ENCODE data around the gene CC2D1A.
A peak's percentile ranks its signal among the peaks of the same experiment; 100 is the strongest.

The CC2D1A gene

DNA sequence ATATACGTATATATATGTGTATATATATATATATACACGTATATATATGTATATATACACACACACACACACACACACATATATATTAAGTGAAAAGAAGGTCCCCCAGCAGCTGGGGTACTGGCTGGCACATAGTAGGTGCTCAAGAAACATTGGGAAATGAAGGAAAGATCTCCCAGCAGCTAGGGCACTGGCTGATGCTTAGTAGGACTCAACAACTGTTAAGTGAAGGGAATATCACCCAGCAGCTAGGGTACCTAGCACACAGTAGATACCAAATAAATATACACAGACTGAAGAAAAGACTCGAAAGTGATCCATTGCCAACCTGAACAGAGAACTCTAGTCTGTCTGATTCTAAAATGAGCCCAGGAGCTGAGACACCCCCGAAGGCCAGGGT lies 20.0 kb downstream of the CC2D1A start:
- TF ChIP-seq CTCF (IDR thresholded peaks at IDR 0.05; ENCODE audit: extremely low read depth, insufficient read depth, missing control alignments), result no peak
- DNase-seq (ENCODE audit: low spot score), result no peak
- in situ Hi-C loops (cut with MboI; ENCODE audit: low pct_unique_long_range_greater_than_20kb, low sequenced_read_pairs, unreplicated experiment), result no loop called here

GRCh38 chr19:13926715-13927114 lies 20.7 kb downstream of the CC2D1A start:
- TF ChIP-seq CTCF (IDR thresholded peaks at IDR 0.05; ENCODE audit: extremely low read depth, insufficient read depth, missing control alignments), result no peak
- in situ Hi-C loops (cut with MboI; ENCODE audit: low pct_unique_long_range_greater_than_20kb, low sequenced_read_pairs, unreplicated experiment), result no loop called here
- no peak for DNase-seq (ENCODE audit: low spot score)

GRCh38 chr19:13929340-13929739 lies 23.3 kb downstream of the CC2D1A start:
- in situ Hi-C loops (cut with MboI; ENCODE audit: low pct_unique_long_range_greater_than_20kb, low sequenced_read_pairs, unreplicated experiment), result no loop called here
- no peak for TF ChIP-seq CTCF (IDR thresholded peaks at IDR 0.05; ENCODE audit: extremely low read depth, insufficient read depth, missing control alignments)
- peak; percentile 21 for DNase-seq (ENCODE audit: low spot score)

DNA sequence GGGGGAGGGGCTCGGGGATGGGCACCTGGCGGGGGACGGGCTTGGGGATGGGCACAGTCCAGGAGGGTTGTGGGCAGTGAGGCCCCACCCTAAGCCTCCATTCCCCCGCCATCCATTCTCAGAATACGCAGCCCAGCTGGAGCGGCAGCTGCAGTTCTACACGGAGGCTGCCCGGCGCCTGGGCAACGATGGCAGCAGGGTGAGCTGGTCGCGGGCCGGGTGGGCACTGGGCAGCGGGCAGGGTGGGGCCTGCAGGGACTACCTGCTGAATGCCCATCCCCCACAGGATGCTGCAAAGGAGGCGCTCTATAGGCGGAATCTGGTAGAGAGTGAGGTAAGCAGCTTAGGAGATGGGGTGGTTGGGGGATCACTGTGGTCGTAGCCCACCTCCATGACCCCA lies 24.0 kb downstream of the CC2D1A start:
- in situ Hi-C loops (cut with MboI; ENCODE audit: low pct_unique_long_range_greater_than_20kb, low sequenced_read_pairs, unreplicated experiment), result no loop called here
- TF ChIP-seq CTCF (IDR thresholded peaks at IDR 0.05; ENCODE audit: extremely low read depth, insufficient read depth, missing control alignments), result no peak
- no peak for DNase-seq (ENCODE audit: low spot score)

GRCh38 chr19:13930402-13930801 lies 24.4 kb downstream of the CC2D1A start:
- in situ Hi-C loops (cut with MboI; ENCODE audit: low pct_unique_long_range_greater_than_20kb, low sequenced_read_pairs, unreplicated experiment), result no loop called here
- no peak for DNase-seq (ENCODE audit: low spot score)
- TF ChIP-seq CTCF (IDR thresholded peaks at IDR 0.05; ENCODE audit: extremely low read depth, insufficient read depth, missing control alignments), result no peak

DNA sequence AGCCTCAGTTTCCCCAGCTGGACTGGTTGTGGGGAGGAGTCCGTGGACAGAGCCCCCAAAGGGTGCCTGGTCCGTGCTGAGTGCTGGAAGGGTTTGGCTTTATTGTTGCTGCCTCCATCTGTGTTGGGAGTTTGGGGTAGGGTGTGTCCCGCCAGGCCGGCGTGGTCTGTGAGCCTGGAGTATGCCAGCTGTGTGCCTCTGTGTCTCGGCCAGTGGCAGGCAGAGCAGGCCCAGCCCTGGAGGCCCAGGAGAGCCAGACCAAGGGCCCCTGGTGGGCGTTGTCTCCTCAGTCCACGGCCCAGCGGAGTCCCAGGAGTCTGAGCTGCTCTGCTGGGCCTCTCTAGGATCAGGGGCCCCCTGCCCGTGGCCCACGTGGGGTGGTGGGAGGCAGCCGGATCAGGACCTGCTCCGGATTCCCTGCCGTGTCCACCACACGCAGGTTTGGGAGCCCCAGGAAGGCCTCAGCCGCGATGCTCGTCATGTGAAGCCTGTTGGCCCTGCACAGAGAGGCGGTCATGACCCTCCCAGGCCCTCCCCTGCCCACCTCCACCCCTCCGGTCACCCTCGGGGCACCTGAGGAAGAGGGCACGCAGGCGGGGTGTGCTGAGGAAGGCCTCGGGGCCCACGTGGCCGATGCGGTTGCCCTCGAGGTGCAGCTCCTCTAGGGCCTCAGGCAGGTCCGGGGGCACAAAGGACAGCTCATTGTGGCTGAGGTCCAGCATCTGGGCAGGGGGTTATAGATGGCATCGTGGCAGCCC lies 25.6 kb downstream of the CC2D1A start:
- in situ Hi-C loops (cut with MboI; ENCODE audit: low pct_unique_long_range_greater_than_20kb, low sequenced_read_pairs, unreplicated experiment), result no loop called here
- no peak for TF ChIP-seq CTCF (IDR thresholded peaks at IDR 0.05; ENCODE audit: extremely low read depth, insufficient read depth, missing control alignments)
- no peak for DNase-seq (ENCODE audit: low spot score)

Measured in GM13977 (cell line).